ENCODE measurements around the gene L3MBTL4. TPM values are rescaled to one million over a fixed set of nuclear protein-coding genes. Genes with fewer than 3 reads are reported as not detected.
"Not testable (repeated sequence)": the region's sequence is repeated elsewhere in the genome, so short reads cannot be mapped to it uniquely, and the experiment has no call there.

Gene L3MBTL4
- total RNA-seq, 1 donor from 2014 or later = 1.3 TPM

GRCh38 chr18:6406910-6407470 is 7.7 kb downstream of the L3MBTL4 start:
- no peak for DNase-seq (ENCODE audit: extremely low read depth, low read depth, low spot score)

- DNase-seq (ENCODE audit: extremely low read depth, low read depth, low spot score) = no peak
Observed at GRCh38 chr18:6406075-6406909, 8.4 kb downstream of the L3MBTL4 start.

GRCh38 chr18:6405237-6406074 is 9.3 kb downstream of the L3MBTL4 start:
- DNase-seq (ENCODE audit: extremely low read depth, low read depth, low spot score) = no peak

- DNase-seq (ENCODE audit: extremely low read depth, low read depth, low spot score) = no peak
Observed at GRCh38 chr18:6404834-6405233, 9.9 kb downstream of the L3MBTL4 start.

- DNase-seq (ENCODE audit: extremely low read depth, low read depth, low spot score) = no peak
Observed at GRCh38 chr18:6401687-6402086, 13.0 kb downstream of the L3MBTL4 start.

GRCh38 chr18:6399776-6400175 is 14.9 kb downstream of the L3MBTL4 start:
- no peak for DNase-seq (ENCODE audit: extremely low read depth, low read depth, low spot score)

- DNase-seq (ENCODE audit: extremely low read depth, low read depth, low spot score) = no peak
Observed at GRCh38 chr18:6397931-6398566, 16.7 kb downstream of the L3MBTL4 start.

- no peak for DNase-seq (ENCODE audit: extremely low read depth, low read depth, low spot score)
Observed at GRCh38 chr18:6396847-6397246, 17.9 kb downstream of the L3MBTL4 start.

- no peak for DNase-seq (ENCODE audit: extremely low read depth, low read depth, low spot score)
Observed at GRCh38 chr18:6396276-6396675, 18.4 kb downstream of the L3MBTL4 start.

GRCh38 chr18:6389005-6389404 is 25.7 kb downstream of the L3MBTL4 start:
- DNase-seq (ENCODE audit: extremely low read depth, low read depth, low spot score) = no peak

- no peak for DNase-seq (ENCODE audit: extremely low read depth, low read depth, low spot score)
Observed at GRCh38 chr18:6382963-6383362, 31.7 kb downstream of the L3MBTL4 start.

GRCh38 chr18:6377473-6377872 is 37.2 kb downstream of the L3MBTL4 start:
- not testable (repeated sequence) for DNase-seq (ENCODE audit: extremely low read depth, low read depth, low spot score)

- DNase-seq (ENCODE audit: extremely low read depth, low read depth, low spot score) = no peak
Observed at GRCh38 chr18:6376433-6377229, 38.1 kb downstream of the L3MBTL4 start.

- no peak for DNase-seq (ENCODE audit: extremely low read depth, low read depth, low spot score)
Observed at GRCh38 chr18:6374935-6375529, 39.7 kb downstream of the L3MBTL4 start.

- DNase-seq (ENCODE audit: extremely low read depth, low read depth, low spot score) = no peak
Observed at GRCh38 chr18:6374340-6374739, 40.4 kb downstream of the L3MBTL4 start.

GRCh38 chr18:6373187-6373586 is 41.5 kb downstream of the L3MBTL4 start:
- no peak for DNase-seq (ENCODE audit: extremely low read depth, low read depth, low spot score)

- DNase-seq (ENCODE audit: extremely low read depth, low read depth, low spot score) = no peak
Observed at GRCh38 chr18:6370886-6371635, 43.6 kb downstream of the L3MBTL4 start.

GRCh38 chr18:6370410-6370809 is 44.3 kb downstream of the L3MBTL4 start:
- DNase-seq (ENCODE audit: extremely low read depth, low read depth, low spot score) = no peak

- DNase-seq (ENCODE audit: extremely low read depth, low read depth, low spot score) = no peak
Observed at GRCh38 chr18:6368017-6368416, 46.7 kb downstream of the L3MBTL4 start.

All from glomerular endothelial cell (primary cell).